Measurements from ENCODE around the gene FAM107B.

The FAM107B gene

GRCh38 chr10:14678637-14679036 lies 96.1 kb downstream of the FAM107B start:
- no peaks in the 10 kb centered on the region for H3K36me3 ChIP-seq (ENCODE audit: control insufficient read depth, insufficient read depth, low read length)
- WGBS, 2 experiments (ENCODE audit: insufficient coverage in 2 of 2), result 85 to 100% methylated on average over 1 to 2 of the region's 3 CpGs
- H3K27ac ChIP-seq (ENCODE audit: low read depth, low read length, severe bottlenecking), result no peak overlapping the region
- H3K4me1 ChIP-seq (ENCODE audit: control insufficient read depth, insufficient read depth, low read length, poor library complexity, severe bottlenecking), result peaks cover 3% of the 10 kb centered on the region
- H3K9me3 ChIP-seq (ENCODE audit: control insufficient read depth, low read length), result no peaks in the 10 kb centered on the region
- H3K4me3 ChIP-seq (ENCODE audit: extremely low read depth, insufficient read depth, low read length, poor library complexity, severe bottlenecking), result no peak overlapping the region

- Histone ChIP-seq H3K4me1 (ENCODE audit: control insufficient read depth, insufficient read depth, low read length, poor library complexity, severe bottlenecking) (peaks cover under 1% of the 10 kb centered on the region), H3K9me3 (ENCODE audit: control insufficient read depth, low read length) (no peaks in the 10 kb centered on the region), H3K4me3 (ENCODE audit: extremely low read depth, insufficient read depth, low read length, poor library complexity, severe bottlenecking) (no peak overlapping the region), H3K36me3 (ENCODE audit: control insufficient read depth, insufficient read depth, low read length) (no peaks in the 10 kb centered on the region), H3K27ac (ENCODE audit: low read depth, low read length, severe bottlenecking) (no peak overlapping the region)
- 80 to 89% methylated on average over 2 of the region's 3 CpGs for WGBS, 2 experiments (ENCODE audit: insufficient coverage in 2 of 2)
These were observed 98.0 kb downstream of the FAM107B start for GRCh38 chr10:14676732-14677131.

DNA sequence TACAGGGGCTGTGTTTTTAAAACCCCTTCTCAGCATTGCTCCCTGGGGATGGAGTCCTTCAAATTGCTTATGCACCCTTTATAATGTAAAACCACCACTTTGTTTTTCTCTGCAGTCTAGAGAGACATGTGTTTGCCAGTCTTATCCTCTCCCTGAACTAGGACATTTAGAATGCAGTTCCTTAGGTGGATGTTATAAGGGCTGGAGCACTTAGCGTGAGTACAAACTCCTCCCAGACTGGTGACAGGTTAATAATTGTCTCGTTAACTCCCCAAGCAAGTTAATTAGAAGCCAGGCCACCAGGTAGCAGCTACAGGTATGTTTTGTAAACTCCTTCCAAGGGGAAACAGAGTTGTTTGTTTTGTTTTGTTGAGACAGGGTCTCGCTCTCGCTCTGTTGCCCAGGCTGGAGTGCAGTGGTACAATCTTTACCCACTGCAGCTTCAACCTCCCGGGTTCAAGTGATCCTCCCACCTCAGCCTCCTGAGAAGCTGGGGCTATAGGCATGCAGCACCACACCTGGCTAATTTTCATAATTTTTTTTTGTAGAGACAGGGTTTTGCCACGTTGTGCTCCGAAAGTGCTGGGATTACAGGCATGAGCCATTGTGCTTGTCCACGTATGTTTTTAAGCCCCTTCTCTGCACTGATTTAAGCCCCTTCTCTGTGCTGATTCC lies 100.2 kb downstream of the FAM107B start:
- H3K36me3 ChIP-seq (ENCODE audit: control insufficient read depth, insufficient read depth, low read length), result no peaks in the 10 kb centered on the region
- no peaks in the 10 kb centered on the region for H3K9me3 ChIP-seq (ENCODE audit: control insufficient read depth, low read length)
- 70 to 72% methylated on average over 3 to 6 of the region's 8 CpGs for WGBS, 2 experiments (ENCODE audit: insufficient coverage in 2 of 2)
- no peak overlapping the region for H3K27ac ChIP-seq (ENCODE audit: low read depth, low read length, severe bottlenecking)
- no peaks in the 10 kb centered on the region for H3K4me1 ChIP-seq (ENCODE audit: control insufficient read depth, insufficient read depth, low read length, poor library complexity, severe bottlenecking)
- no peak overlapping the region for H3K4me3 ChIP-seq (ENCODE audit: extremely low read depth, insufficient read depth, low read length, poor library complexity, severe bottlenecking)

DNA sequence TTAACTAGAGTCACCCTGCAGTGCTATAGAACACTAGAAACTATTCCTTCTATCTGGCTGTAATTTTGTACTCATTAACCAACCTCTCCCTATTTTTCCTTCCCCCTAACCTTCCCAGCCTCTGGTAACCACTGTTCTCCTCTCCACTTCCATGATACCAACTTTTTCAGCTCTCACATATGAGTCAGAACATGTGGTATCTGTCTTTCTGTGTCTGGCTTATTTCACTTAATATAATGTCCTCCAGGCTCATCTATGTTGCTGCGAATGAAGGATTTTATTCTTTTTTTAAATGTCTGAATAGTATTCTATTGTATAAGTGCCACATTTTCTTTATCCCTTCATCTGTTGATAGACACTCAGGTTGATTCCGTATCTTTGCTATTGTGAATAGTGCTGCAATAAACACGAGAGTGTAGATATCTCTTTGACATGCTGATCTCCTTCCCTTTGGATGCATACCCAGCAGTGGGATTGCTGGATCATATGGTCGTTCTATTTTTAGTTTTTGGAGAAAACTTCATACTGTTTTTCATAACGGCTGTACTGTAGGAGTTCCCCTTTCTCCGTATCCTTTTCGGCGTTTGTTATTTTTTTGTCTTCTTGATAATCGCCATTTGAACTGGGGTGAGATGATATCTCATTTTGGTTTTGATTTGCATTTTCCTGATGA lies 101.4 kb downstream of the FAM107B start:
- no peak overlapping the region for H3K27ac ChIP-seq (ENCODE audit: low read depth, low read length, severe bottlenecking)
- H3K9me3 ChIP-seq (ENCODE audit: control insufficient read depth, low read length), result no peaks in the 10 kb centered on the region
- H3K4me3 ChIP-seq (ENCODE audit: extremely low read depth, insufficient read depth, low read length, poor library complexity, severe bottlenecking), result no peak overlapping the region
- no peaks in the 10 kb centered on the region for H3K36me3 ChIP-seq (ENCODE audit: control insufficient read depth, insufficient read depth, low read length)
- 77 to 88% methylated on average over 5 of the region's 9 CpGs for WGBS, 2 experiments (ENCODE audit: insufficient coverage in 2 of 2)
- H3K4me1 ChIP-seq (ENCODE audit: control insufficient read depth, insufficient read depth, low read length, poor library complexity, severe bottlenecking), result no peaks in the 10 kb centered on the region

GRCh38 chr10:14671386-14671831 lies 103.3 kb downstream of the FAM107B start:
- 84 to 91% methylated on average over 3 to 5 of the region's 6 CpGs for WGBS, 2 experiments (ENCODE audit: insufficient coverage in 2 of 2)
- H3K27ac ChIP-seq (ENCODE audit: low read depth, low read length, severe bottlenecking), result no peak overlapping the region
- H3K4me1 ChIP-seq (ENCODE audit: control insufficient read depth, insufficient read depth, low read length, poor library complexity, severe bottlenecking), result no peaks in the 10 kb centered on the region
- no peaks in the 10 kb centered on the region for H3K9me3 ChIP-seq (ENCODE audit: control insufficient read depth, low read length)
- H3K4me3 ChIP-seq (ENCODE audit: extremely low read depth, insufficient read depth, low read length, poor library complexity, severe bottlenecking), result no peak overlapping the region
- H3K36me3 ChIP-seq (ENCODE audit: control insufficient read depth, insufficient read depth, low read length), result no peaks in the 10 kb centered on the region

DNA sequence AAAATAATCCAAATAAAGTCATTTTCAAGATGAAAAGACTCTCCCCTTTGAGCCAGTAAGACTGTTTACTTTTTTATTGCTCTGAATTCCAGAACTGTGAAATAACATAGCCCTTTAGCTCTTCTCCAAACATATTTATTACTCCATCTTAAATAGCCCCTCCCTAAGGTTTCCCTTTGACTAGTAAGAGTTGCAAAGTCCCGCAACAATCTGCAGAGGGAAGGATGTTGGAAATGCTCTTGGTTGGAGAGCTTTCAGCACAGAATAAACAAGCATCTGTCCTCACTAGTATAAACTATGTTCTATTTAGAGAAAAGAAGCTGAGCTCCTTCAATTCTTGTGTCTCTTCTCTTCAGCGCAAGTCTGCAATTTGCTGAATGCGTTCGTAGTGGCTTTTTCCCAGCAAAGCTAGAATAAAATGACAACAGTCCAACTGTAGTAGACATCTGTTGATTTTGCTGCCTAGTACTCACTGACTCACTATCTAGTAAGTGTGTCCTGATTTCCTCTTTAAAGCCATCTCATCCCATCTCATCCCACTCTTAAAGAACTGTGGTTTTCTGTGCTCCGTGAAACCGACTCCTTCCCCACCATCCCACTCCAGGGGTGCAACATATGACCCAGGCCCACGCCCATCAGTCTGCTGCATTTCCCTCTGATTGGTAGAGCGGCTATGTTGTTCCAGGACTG lies 104.0 kb downstream of the FAM107B start:
- H3K36me3 ChIP-seq (ENCODE audit: control insufficient read depth, insufficient read depth, low read length), result no peaks in the 10 kb centered on the region
- H3K27ac ChIP-seq (ENCODE audit: low read depth, low read length, severe bottlenecking), result no peak overlapping the region
- WGBS, 2 experiments (ENCODE audit: insufficient coverage in 2 of 2), result 95 to 98% methylated on average over 4 to 7 of the region's 8 CpGs
- no peaks in the 10 kb centered on the region for H3K9me3 ChIP-seq (ENCODE audit: control insufficient read depth, low read length)
- no peaks in the 10 kb centered on the region for H3K4me1 ChIP-seq (ENCODE audit: control insufficient read depth, insufficient read depth, low read length, poor library complexity, severe bottlenecking)
- H3K4me3 ChIP-seq (ENCODE audit: extremely low read depth, insufficient read depth, low read length, poor library complexity, severe bottlenecking), result no peak overlapping the region

- H3K4me3 ChIP-seq (ENCODE audit: extremely low read depth, insufficient read depth, low read length, poor library complexity, severe bottlenecking), result no peak overlapping the region
- H3K36me3 ChIP-seq (ENCODE audit: control insufficient read depth, insufficient read depth, low read length), result no peaks in the 10 kb centered on the region
- no peak overlapping the region for H3K27ac ChIP-seq (ENCODE audit: low read depth, low read length, severe bottlenecking)
- WGBS, 2 experiments (ENCODE audit: insufficient coverage in 2 of 2), result no CpG with 5 or more reads among the region's 1 CpG
- no peaks in the 10 kb centered on the region for H3K9me3 ChIP-seq (ENCODE audit: control insufficient read depth, low read length)
- no peaks in the 10 kb centered on the region for H3K4me1 ChIP-seq (ENCODE audit: control insufficient read depth, insufficient read depth, low read length, poor library complexity, severe bottlenecking)
These were observed 105.1 kb downstream of the FAM107B start for GRCh38 chr10:14669576-14669975.

DNA sequence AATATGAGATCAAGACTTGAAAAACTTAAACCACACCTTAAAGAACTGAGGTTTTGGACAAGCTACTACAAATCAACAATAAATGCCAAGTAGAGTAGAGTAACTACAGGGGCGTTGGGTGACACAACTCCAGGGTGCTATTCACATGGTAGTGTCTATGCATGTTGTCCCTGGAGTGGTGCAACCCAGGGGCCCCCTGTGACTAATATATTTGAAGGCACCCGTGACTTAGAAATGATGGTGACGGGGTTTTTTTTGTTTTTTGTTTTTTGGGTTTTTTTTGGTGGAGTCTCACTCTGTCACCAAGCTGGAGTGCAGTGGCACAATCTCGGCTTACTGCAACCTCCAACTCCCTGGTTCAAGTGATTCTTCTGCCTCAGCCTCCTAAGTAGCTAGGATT lies 106.9 kb downstream of the FAM107B start:
- 88 to 90% methylated on average over 1 to 3 of the region's 4 CpGs for WGBS, 2 experiments (ENCODE audit: insufficient coverage in 2 of 2)
- no peaks in the 10 kb centered on the region for H3K36me3 ChIP-seq (ENCODE audit: control insufficient read depth, insufficient read depth, low read length)

GRCh38 chr10:14667280-14667679 lies 107.4 kb downstream of the FAM107B start:
- Histone ChIP-seq H3K4me1 (ENCODE audit: control insufficient read depth, insufficient read depth, low read length, poor library complexity, severe bottlenecking) (no peaks in the 10 kb centered on the region), H3K4me3 (ENCODE audit: extremely low read depth, insufficient read depth, low read length, poor library complexity, severe bottlenecking) (no peak overlapping the region), H3K27ac (ENCODE audit: low read depth, low read length, severe bottlenecking) (no peak overlapping the region), H3K9me3 (ENCODE audit: control insufficient read depth, low read length) (no peaks in the 10 kb centered on the region), H3K36me3 (ENCODE audit: control insufficient read depth, insufficient read depth, low read length) (no peaks in the 10 kb centered on the region)
- 91 to 93% methylated on average over 3 of the region's 6 CpGs for WGBS, 2 experiments (ENCODE audit: insufficient coverage in 2 of 2)

More for the DNA sequence above, 106.9 kb downstream of the FAM107B start:
- H3K9me3 ChIP-seq (ENCODE audit: control insufficient read depth, low read length), result no peaks in the 10 kb centered on the region
- H3K4me1 ChIP-seq (ENCODE audit: control insufficient read depth, insufficient read depth, low read length, poor library complexity, severe bottlenecking), result no peaks in the 10 kb centered on the region
- no peak overlapping the region for H3K4me3 ChIP-seq (ENCODE audit: extremely low read depth, insufficient read depth, low read length, poor library complexity, severe bottlenecking)
- H3K27ac ChIP-seq (ENCODE audit: low read depth, low read length, severe bottlenecking), result no peak overlapping the region

GRCh38 chr10:14665865-14666857 lies 108.5 kb downstream of the FAM107B start:
- Histone ChIP-seq H3K36me3 (ENCODE audit: control insufficient read depth, insufficient read depth, low read length) (no peaks in the 10 kb centered on the region), H3K4me1 (ENCODE audit: control insufficient read depth, insufficient read depth, low read length, poor library complexity, severe bottlenecking) (no peaks in the 10 kb centered on the region), H3K27ac (ENCODE audit: low read depth, low read length, severe bottlenecking) (no peak overlapping the region), H3K9me3 (ENCODE audit: control insufficient read depth, low read length) (no peaks in the 10 kb centered on the region), H3K4me3 (ENCODE audit: extremely low read depth, insufficient read depth, low read length, poor library complexity, severe bottlenecking) (no peak overlapping the region)
- WGBS, 2 experiments (ENCODE audit: insufficient coverage in 2 of 2), result 74 to 89% methylated on average over 2 to 3 of the region's 6 CpGs

Measured in mesodermal cell (in vitro differentiated cells).